ENCODE data around the gene CPN2. TPM values are rescaled to one million over a fixed set of nuclear protein-coding genes. Genes with fewer than 3 reads are reported as not detected.

CPN2 gene
- total RNA-seq, 1 donor from 2014 or later = not detected

- ATAC-seq = peak; percentile 26
Observed at GRCh38 chr3:194351952-194352536, 916 bp upstream of the CPN2 start.

- no peak for ATAC-seq
Observed at GRCh38 chr3:194350726-194351071, 429 bp downstream of the CPN2 start.

GRCh38 chr3:194348354-194348753 lies 2.8 kb downstream of the CPN2 start:
- no peak for ATAC-seq

- no peak for ATAC-seq
Observed at GRCh38 chr3:194346621-194347020, 4.5 kb downstream of the CPN2 start.

GRCh38 chr3:194346035-194346434 lies 5.1 kb downstream of the CPN2 start:
- no peak for ATAC-seq

GRCh38 chr3:194344012-194344411 lies 7.1 kb downstream of the CPN2 start:
- peak; percentile 55 for ATAC-seq

GRCh38 chr3:194343561-194343893 lies 7.6 kb downstream of the CPN2 start:
- no peak for ATAC-seq

GRCh38 chr3:194342861-194343560 lies 8.1 kb downstream of the CPN2 start:
- ATAC-seq = no peak

GRCh38 chr3:194340757-194341400 lies 10.2 kb downstream of the CPN2 start:
- ATAC-seq = no peak

- no peak for ATAC-seq
Observed at GRCh38 chr3:194339840-194340239, 11.3 kb downstream of the CPN2 start.

- no peak for ATAC-seq
Observed at GRCh38 chr3:194339356-194339755, 11.8 kb downstream of the CPN2 start.

- ATAC-seq = no peak
Observed at GRCh38 chr3:194337965-194338753, 13.0 kb downstream of the CPN2 start.

GRCh38 chr3:194336601-194337355 lies 14.3 kb downstream of the CPN2 start:
- ATAC-seq = no peak

GRCh38 chr3:194333981-194334320 lies 17.2 kb downstream of the CPN2 start:
- no peak for ATAC-seq

- ATAC-seq = peak; percentile 76
Observed at GRCh38 chr3:194333212-194333980, 17.7 kb downstream of the CPN2 start.

GRCh38 chr3:194332858-194333211 lies 18.3 kb downstream of the CPN2 start:
- ATAC-seq = no peak

- peak; percentile 61 for ATAC-seq
Observed at GRCh38 chr3:194330579-194330978, 20.5 kb downstream of the CPN2 start.

GRCh38 chr3:194330160-194330559 lies 21.0 kb downstream of the CPN2 start:
- no peak for ATAC-seq

GRCh38 chr3:194329583-194329965 lies 21.6 kb downstream of the CPN2 start:
- no peak for ATAC-seq

GRCh38 chr3:194328942-194329582 lies 22.1 kb downstream of the CPN2 start:
- no peak for ATAC-seq

GRCh38 chr3:194328053-194328657 lies 23.0 kb downstream of the CPN2 start:
- peak; percentile 85 for ATAC-seq

Data from esophagus mucosa (tissue), 1 donor.